GM18517 (cell line): ENCODE results near the gene KCNH6.

Experiments used
- ATAC-seq: cut with Tn5 transposase; IDR thresholded peaks from one replicate; pipeline ENCODE4 v1.9.1; 2021; ENCODE audit warnings: mild to moderate bottlenecking, moderate library complexity; ENCODE audit not compliant: unreplicated experiment

Gene KCNH6

DNA sequence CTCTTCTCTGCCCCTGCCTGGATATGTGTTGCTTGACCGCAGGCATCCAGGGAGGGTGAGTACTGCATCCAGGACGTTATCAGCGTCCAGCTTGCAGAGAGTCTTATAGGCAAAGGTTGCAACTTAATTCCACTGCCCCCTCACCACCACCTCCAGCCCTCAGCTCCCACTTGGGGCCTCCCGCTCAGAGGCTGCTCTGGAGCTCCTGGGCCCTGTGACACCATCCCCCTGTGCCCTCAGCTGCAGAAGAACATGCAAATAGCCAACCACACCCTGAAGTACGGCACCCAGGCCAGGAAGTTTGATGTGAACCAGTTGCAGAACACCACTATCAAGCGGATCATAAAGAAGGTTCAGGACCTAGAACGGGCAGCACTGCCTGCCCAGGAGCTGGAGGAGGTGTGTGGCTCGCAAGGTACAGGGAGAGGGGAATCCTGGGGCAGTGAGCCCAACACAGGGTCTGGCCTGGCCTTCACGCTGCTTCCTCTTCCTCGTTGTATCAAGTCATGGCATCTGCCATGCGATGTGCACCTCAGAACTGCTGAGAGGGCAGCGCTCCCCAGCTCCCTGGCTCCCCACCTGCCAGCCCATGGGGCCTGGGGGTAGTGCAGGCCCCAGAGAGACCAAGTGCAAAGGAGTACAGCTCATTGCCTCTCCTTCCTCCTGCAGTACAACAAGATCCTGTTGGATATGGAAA is 36.7 kb upstream of the KCNH6 start:
- no peak for ATAC-seq

GRCh38 chr17:63487014-63487339 is 36.2 kb upstream of the KCNH6 start:
- no peak for ATAC-seq

DNA sequence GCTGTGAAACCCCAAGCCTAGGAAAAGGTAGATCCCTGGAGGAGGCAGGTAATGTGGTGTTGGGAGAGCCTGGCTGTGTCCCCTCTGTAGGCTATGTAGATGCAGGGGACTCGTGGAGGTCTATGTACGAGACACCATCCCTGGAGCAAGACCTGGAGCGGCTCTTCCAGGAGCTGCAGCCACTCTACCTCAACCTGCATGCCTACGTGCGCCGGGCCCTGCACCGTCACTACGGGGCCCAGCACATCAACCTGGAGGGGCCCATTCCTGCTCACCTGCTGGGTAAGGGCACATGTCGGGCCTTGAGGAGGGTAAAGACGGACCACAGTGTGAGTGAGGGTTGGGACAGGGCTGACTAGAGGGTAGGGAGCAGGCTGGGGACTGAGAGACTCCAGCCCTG is 34.3 kb upstream of the KCNH6 start:
- no peak for ATAC-seq

DNA sequence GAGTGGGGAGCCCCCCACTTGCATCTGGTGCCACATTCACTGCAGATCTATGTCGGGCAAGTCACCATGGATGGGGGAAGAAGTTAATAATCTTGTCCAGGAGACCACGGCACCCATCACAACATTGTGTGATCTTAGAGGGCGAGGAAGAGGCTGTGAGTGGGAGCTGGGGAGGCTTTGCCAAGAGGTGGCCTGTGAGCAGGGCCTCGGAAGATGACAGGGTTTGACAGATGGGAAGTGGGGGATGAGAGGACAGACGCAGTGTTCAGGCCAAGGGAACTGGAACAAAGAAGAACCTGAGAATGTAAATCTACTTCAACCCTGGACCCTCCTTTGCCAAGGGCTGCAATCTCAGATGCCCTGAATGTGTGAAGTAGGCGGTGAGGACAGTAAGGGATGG is 33.9 kb upstream of the KCNH6 start:
- ATAC-seq = no peak

GRCh38 chr17:63490329-63490728 is 32.8 kb upstream of the KCNH6 start:
- no peak for ATAC-seq

- no peak for ATAC-seq
These were observed 32.2 kb upstream of the KCNH6 start for GRCh38 chr17:63490858-63491400.

DNA sequence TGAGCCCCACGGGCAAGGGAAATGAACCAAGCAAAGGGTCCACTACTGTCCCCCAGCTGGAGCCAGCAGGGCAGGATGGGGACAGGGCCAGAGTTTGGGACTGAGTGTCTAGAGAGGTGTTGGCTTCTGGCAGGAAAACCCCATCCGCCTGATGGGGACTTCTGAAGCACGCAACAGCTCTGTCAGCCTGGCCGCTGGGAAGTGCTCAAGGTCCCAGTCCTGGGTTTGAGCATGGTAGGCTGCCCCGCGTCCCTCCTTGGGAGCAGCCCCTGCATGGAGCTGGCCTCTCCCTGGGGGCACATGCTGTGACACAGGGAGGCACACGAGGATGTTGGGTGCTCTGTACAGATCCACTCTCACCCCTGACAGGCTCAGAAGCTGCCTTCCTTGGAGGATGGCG is 31.7 kb upstream of the KCNH6 start:
- ATAC-seq = no peak

DNA sequence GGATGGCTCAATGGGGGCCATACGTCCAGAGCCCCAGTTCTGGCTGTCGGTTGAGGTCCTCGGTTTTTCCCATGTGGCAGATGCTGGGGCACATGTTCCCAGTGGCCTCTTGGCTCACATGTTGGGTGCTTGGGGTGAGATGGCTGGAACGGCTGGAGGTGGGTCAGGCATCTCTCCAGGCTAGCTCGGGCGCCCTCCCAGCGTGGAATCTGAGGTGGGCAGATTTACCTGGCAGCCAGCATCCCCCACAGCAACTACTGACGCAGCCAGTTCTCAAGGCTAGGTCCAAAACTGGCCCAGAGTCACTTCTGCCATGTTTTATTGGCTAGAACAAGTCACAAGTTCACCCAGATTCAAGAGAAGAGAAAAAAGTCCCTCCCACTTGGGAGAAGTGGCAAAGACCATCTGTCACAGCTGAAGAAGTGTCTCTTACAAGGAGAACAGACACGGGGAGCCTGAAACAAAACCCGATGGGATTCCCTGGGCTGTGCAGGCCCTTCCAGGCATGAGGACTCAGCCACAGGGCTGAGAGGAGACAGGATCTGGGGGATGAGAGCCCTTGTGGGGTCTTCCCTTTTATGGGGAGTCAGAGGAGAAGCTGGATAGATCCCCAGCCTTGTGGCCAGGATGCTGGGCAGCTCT is 31.1 kb upstream of the KCNH6 start:
- ATAC-seq = no peak

- ATAC-seq = no peak
These were observed 30.2 kb upstream of the KCNH6 start for GRCh38 chr17:63492940-63493339.

- no peak for ATAC-seq
These were observed 29.7 kb upstream of the KCNH6 start for GRCh38 chr17:63493411-63493810.

- ATAC-seq = no peak
These were observed 28.7 kb upstream of the KCNH6 start for GRCh38 chr17:63494300-63494928.

- ATAC-seq = no peak
These were observed 27.7 kb upstream of the KCNH6 start for GRCh38 chr17:63495491-63495890.

DNA sequence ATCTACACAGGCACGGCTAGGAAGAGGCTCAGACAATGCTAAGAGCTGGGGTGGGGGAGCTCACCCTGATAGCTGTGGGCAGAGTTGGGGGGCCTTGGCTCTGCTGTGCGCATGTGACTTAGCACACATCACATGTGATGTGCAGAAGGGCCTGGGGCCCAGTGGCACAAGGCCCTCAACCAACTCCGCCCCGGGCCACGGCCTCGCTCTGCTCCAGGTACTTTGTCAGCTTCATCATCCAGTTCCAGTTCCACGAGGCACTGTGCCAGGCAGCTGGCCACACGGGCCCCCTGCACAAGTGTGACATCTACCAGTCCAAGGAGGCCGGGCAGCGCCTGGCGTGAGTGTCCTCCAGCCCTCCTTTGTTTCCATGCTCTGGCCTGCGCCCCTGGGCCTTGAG is 27.0 kb upstream of the KCNH6 start:
- no peak for ATAC-seq

DNA sequence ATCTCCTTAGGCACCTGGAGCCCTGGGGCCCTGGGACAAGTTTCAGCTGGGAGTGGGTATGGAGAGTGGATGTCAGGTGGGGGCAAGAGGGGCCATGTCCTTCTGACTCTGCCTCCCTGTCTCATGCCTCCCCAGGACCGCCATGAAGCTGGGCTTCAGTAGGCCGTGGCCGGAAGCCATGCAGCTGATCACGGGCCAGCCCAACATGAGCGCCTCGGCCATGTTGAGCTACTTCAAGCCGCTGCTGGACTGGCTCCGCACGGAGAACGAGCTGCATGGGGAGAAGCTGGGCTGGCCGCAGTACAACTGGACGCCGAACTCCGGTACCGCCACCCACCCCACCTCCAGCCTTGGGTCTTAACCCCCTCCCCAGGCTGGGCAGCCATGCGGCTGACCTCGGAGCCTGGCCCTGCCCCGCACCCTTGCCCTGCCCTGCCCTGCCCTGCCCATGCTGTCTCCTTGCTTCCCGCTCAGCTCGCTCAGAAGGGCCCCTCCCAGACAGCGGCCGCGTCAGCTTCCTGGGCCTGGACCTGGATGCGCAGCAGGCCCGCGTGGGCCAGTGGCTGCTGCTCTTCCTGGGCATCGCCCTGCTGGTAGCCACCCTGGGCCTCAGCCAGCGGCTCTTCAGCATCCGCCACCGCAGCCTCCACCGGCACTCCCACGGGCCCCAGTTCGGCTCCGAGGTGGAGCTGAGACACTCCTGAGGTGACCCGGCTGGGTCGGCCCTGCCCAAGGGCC is 26.3 kb upstream of the KCNH6 start:
- ATAC-seq = no peak

GRCh38 chr17:63497708-63498483 is 25.3 kb upstream of the KCNH6 start:
- ATAC-seq = no peak

- ATAC-seq = no peak
These were observed 24.4 kb upstream of the KCNH6 start for GRCh38 chr17:63498626-63499195.

GRCh38 chr17:63500543-63501390 is 22.4 kb upstream of the KCNH6 start:
- ATAC-seq = no peak

DNA sequence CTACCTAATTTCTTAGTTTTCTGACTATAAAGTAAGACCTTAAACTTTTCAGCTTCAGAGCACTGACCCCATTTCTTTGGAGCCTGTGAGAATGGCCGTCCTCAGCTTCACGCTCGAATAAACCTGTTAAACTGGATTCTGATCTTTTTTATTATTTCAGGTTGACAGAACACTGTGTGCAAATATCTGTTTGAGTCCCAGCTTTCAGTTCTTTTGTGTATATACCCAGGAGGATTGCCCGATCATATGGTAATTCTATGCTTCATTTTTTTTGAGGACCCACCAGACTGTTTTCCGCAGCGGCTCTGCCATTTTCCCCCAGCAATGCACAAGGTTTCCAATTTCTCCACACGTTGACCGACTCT is 19.8 kb upstream of the KCNH6 start:
- no peak for ATAC-seq

- no peak for ATAC-seq
These were observed 18.9 kb upstream of the KCNH6 start for GRCh38 chr17:63504261-63504660.

DNA sequence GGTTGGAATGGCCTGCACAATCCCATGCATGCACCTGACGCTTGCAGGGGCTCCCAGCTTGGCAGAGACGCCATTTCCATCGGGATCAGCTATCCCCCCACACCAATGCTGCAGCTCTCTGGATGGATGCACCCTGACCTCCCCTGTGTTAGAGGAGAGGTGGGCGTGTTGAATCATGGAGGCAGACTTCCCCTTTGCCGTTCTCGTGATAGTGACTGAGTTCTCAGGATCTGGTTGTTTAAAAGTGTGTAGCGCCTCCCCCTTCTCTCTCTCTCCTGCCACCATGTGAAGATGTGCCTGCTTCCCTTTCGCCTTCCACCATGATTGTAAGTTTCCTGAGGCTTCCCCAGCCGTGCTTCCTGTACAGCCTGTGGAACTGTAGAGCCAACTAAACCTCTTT is 17.8 kb upstream of the KCNH6 start:
- ATAC-seq = no peak
